ENCODE measurements around the gene ICE2. TPM values are rescaled to one million over a fixed set of nuclear protein-coding genes. Genes with fewer than 3 reads are reported as not detected.

ICE2 gene, protein sequence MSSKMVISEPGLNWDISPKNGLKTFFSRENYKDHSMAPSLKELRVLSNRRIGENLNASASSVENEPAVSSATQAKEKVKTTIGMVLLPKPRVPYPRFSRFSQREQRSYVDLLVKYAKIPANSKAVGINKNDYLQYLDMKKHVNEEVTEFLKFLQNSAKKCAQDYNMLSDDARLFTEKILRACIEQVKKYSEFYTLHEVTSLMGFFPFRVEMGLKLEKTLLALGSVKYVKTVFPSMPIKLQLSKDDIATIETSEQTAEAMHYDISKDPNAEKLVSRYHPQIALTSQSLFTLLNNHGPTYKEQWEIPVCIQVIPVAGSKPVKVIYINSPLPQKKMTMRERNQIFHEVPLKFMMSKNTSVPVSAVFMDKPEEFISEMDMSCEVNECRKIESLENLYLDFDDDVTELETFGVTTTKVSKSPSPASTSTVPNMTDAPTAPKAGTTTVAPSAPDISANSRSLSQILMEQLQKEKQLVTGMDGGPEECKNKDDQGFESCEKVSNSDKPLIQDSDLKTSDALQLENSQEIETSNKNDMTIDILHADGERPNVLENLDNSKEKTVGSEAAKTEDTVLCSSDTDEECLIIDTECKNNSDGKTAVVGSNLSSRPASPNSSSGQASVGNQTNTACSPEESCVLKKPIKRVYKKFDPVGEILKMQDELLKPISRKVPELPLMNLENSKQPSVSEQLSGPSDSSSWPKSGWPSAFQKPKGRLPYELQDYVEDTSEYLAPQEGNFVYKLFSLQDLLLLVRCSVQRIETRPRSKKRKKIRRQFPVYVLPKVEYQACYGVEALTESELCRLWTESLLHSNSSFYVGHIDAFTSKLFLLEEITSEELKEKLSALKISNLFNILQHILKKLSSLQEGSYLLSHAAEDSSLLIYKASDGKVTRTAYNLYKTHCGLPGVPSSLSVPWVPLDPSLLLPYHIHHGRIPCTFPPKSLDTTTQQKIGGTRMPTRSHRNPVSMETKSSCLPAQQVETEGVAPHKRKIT
- total RNA-seq (2014; rRNA removed; shearing (Covaris generic)) (47.8 and 64.3 TPM in 2 replicates), polyA plus RNA-seq (2016; fragmentation: Nextera tagmentation; extraction: Ambion mirVana) (51.3 and 64.2 TPM in 2 replicates)
- long read RNA-seq, full-length matches to known transcripts, result 5 of 16 reads
- long read RNA-seq, partial matches to known transcripts, result 8 of 16 reads
- long read RNA-seq, other reads (novel, unspliced or antisense), result 3 of 16 reads

DNA sequence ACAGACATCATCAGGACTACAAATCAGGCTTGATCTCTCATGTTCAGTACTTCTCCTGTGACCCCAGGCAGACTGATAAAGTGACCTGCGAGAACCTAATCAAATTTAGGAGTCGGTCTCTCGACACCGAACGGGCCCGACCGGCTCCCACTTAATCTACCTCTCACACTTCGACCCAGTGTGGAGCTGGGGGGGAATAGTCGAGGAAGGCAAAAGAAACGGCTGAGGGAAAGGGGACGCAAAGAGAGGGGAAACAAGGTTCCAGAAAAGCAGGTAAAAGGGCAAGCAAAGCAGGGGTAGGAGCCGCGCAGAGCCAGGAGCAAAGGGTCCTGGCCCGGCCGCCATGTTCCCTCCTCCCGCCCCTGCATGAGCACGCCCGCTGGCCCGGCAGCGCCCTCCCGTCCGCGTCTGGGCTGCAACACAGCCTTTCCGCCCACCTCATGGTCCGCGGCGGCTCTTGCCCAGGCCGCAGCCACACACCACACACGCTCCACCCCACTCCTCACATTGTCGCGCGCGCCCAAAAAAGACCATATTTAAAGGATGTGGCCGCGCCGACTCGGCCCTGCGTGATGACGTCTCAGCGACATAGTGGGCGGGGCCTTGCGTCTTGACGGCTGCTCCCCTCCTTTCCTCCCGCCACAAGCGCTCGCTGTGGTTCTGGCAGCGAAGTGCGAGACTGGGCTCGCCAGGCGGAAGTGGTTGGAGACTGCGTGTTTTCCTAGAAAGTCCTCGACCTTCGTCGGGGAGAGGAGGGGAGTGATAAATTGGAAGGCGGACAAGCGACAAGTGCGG is at the start of gene ICE2:
Gene ICE2, minus strand, starts transcription at position 577 of the 795 bp plus-strand sequence. CDS start 1,165 bp downstream, outside the sequence.
- peaks cover 20% of the 10 kb centered on the region for H3K4me1 ChIP-seq (ENCODE audit: insufficient read depth)
- no peaks in the 10 kb centered on the region for H3K9me2 ChIP-seq (ENCODE audit: insufficient read depth)
- peak; percentile 95 for ATAC-seq
- peak; percentile 97 for DNase-seq (ENCODE audit: low spot score)
- peak within 1 kb of the TSS; percentile 96 for H2AFZ ChIP-seq
- H4K20me1 ChIP-seq (replicated peaks; ENCODE audit: insufficient read depth), result no peaks in the 10 kb centered on the region
- H3K36me3 ChIP-seq (ENCODE audit: insufficient read depth), result peaks cover 14% of the 10 kb centered on the region
- Mint-ChIP-seq H3K9me3 (no peaks in the 10 kb centered on the region), H3K4me1 (peaks cover 16% of the 10 kb centered on the region), H3K27ac (peak within 1 kb of the TSS; percentile 100), H3K27me3 (ENCODE audit: insufficient read depth, low read depth, poor library complexity) (peaks cover 12% of the 10 kb centered on the region), H3K36me3 (ENCODE audit: low read depth) (peaks cover 9% of the 10 kb centered on the region), H3K4me3 (peak within 1 kb of the TSS; percentile 99)
- TF ChIP-seq CREB1 (CRISPR knock-in tag; IDR thresholded peaks at IDR 0.05; ENCODE audit: low read depth) (peak; percentile 94), POLR2AphosphoS5 (IDR thresholded peaks at IDR 0.05; ENCODE audit: low read depth) (peak; percentile 98)
- TF ChIP-seq, protein P1, sequence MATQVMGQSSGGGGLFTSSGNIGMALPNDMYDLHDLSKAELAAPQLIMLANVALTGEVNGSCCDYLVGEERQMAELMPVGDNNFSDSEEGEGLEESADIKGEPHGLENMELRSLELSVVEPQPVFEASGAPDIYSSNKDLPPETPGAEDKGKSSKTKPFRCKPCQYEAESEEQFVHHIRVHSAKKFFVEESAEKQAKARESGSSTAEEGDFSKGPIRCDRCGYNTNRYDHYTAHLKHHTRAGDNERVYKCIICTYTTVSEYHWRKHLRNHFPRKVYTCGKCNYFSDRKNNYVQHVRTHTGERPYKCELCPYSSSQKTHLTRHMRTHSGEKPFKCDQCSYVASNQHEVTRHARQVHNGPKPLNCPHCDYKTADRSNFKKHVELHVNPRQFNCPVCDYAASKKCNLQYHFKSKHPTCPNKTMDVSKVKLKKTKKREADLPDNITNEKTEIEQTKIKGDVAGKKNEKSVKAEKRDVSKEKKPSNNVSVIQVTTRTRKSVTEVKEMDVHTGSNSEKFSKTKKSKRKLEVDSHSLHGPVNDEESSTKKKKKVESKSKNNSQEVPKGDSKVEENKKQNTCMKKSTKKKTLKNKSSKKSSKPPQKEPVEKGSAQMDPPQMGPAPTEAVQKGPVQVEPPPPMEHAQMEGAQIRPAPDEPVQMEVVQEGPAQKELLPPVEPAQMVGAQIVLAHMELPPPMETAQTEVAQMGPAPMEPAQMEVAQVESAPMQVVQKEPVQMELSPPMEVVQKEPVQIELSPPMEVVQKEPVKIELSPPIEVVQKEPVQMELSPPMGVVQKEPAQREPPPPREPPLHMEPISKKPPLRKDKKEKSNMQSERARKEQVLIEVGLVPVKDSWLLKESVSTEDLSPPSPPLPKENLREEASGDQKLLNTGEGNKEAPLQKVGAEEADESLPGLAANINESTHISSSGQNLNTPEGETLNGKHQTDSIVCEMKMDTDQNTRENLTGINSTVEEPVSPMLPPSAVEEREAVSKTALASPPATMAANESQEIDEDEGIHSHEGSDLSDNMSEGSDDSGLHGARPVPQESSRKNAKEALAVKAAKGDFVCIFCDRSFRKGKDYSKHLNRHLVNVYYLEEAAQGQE (IDR thresholded peaks at IDR 0.05; ENCODE audit: unreplicated experiment), result no peak
- TF ChIP-seq, protein P2, sequence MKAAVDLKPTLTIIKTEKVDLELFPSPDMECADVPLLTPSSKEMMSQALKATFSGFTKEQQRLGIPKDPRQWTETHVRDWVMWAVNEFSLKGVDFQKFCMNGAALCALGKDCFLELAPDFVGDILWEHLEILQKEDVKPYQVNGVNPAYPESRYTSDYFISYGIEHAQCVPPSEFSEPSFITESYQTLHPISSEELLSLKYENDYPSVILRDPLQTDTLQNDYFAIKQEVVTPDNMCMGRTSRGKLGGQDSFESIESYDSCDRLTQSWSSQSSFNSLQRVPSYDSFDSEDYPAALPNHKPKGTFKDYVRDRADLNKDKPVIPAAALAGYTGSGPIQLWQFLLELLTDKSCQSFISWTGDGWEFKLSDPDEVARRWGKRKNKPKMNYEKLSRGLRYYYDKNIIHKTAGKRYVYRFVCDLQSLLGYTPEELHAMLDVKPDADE (IDR thresholded peaks at IDR 0.05), result 0 out of 2 replicates have a peak, but pooled peaks have one; percentile 47
- H3F3A ChIP-seq (replicated peaks; ENCODE audit: low read depth), result no peaks in the 10 kb centered on the region
- H3K4me3 ChIP-seq, result peak within 1 kb of the TSS; percentile 87
- peaks cover 27% of the 10 kb centered on the region for H3K79me2 ChIP-seq (replicated peaks; ENCODE audit: insufficient read depth)
- peak within 1 kb of the TSS; percentile 95 for H3K4me2 ChIP-seq
- H3K27ac ChIP-seq (ENCODE audit: low read depth), result peak within 1 kb of the TSS; percentile 93
- no peaks in the 10 kb centered on the region for H3K27me3 ChIP-seq (ENCODE audit: insufficient read depth)

All from GM23338 (cell line).